GM21786 (cell line): ENCODE measurements around the gene ADAMTS2.
"Not testable (repeated sequence)": the region's sequence is repeated elsewhere in the genome, so short reads cannot be mapped to it uniquely, and the experiment has no call there.

ENCODE experiments used
- ATAC-seq: cut with Tn5 transposase; IDR thresholded peaks from one replicate; pipeline ENCODE4 v1.9.1; 2021; ENCODE audit not compliant: unreplicated experiment

Gene ADAMTS2

GRCh38 chr5:179221196-179221876 is 123.9 kb downstream of the ADAMTS2 start:
- ATAC-seq, result no peak

GRCh38 chr5:179220716-179221115 is 124.5 kb downstream of the ADAMTS2 start:
- ATAC-seq, result no peak

- ATAC-seq, result no peak
Observed at GRCh38 chr5:179219661-179220620, 125.3 kb downstream of the ADAMTS2 start.

- ATAC-seq, result no peak
Observed at GRCh38 chr5:179218943-179219330, 126.3 kb downstream of the ADAMTS2 start.

- no peak for ATAC-seq
Observed at GRCh38 chr5:179217956-179218942, 127.0 kb downstream of the ADAMTS2 start.

DNA sequence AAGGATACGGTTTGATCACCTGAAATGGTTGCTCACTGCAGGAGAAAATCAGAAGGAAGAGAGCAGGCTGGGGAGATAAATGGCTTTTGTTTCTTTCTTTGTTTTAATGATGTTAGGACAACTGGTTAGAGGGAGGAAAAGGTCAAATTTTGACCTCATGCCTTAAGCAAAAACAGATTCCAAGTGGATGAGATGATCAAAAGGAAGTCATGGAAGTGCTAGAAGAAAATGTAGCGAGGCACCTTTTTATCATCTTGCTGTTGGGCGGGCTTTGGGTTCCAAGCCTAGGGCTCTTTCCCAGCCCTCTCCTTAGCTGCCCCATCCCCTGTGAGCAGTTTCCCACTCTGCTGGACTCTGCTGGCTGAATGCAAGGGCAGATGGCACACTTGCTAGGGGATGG is 127.9 kb downstream of the ADAMTS2 start:
- no peak for ATAC-seq

GRCh38 chr5:179216381-179216780 is 128.9 kb downstream of the ADAMTS2 start:
- ATAC-seq, result not testable (repeated sequence)

DNA sequence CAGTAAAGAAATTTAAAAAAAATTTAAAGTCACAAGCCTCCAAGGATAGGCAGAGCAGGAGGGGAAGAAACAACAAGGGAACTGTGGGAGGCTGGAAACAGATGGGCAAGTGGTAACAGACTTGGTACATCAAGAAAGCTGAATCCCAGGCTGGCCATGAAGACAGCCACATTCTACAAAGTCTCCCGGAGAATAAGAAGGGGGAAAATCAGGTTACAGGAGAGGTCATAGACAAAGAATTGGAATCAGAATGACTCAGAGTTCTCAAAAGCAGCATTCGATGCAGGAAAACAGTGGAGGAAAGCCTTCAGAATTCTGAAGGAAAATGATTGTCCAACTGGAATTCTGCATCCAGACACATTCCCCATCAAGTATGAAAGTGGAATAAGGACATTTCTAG is 129.7 kb downstream of the ADAMTS2 start:
- no peak for ATAC-seq

GRCh38 chr5:179214678-179215077 is 130.6 kb downstream of the ADAMTS2 start:
- ATAC-seq, result no peak

- no peak for ATAC-seq
Observed at GRCh38 chr5:179212870-179213269, 132.4 kb downstream of the ADAMTS2 start.

DNA sequence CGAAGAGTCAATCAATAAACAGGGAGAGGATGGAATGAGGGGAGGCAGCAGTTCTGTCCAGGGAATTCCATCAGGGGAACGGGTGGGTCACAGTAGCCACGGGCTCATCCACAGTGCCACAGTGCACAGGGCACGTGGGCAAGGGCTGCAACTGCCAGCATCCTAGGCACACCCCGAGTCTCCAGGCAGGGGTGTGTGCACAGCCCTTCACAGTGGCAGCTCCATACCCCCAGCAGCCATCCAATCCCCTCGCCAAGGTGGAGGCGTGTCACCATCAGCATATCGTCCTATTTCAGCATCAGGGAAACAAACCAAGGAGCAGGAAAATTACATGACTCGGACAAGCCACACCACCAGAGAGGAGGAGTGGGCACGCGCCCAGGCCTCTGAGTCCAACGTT is 133.6 kb downstream of the ADAMTS2 start:
- ATAC-seq, result no peak

DNA sequence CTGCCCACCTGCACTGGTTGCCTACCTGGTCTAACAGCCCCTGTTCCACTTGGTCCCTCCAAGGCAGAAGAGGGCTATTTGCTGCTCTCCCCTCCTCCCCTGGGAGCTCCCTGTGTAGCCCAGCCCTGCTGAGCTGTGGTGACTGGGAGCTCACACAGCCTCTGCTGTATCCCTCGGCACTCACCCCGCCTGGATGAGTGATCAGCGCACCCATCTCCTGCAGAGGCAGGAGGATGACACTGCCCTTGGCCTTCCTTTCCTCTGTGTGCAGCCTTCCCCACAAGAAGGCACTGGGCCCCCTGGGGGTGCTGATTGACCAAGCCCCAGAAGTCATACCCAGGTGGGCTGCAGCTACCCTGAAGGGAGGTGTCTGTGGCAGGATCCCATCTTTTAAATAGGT is 134.2 kb downstream of the ADAMTS2 start:
- no peak for ATAC-seq

GRCh38 chr5:179210478-179210877 is 134.8 kb downstream of the ADAMTS2 start:
- no peak for ATAC-seq

GRCh38 chr5:179209359-179210150 is 135.7 kb downstream of the ADAMTS2 start:
- no peak for ATAC-seq

GRCh38 chr5:179208706-179209358 is 136.4 kb downstream of the ADAMTS2 start:
- ATAC-seq, result no peak

- ATAC-seq, result no peak
Observed at GRCh38 chr5:179207920-179208705, 137.1 kb downstream of the ADAMTS2 start.

DNA sequence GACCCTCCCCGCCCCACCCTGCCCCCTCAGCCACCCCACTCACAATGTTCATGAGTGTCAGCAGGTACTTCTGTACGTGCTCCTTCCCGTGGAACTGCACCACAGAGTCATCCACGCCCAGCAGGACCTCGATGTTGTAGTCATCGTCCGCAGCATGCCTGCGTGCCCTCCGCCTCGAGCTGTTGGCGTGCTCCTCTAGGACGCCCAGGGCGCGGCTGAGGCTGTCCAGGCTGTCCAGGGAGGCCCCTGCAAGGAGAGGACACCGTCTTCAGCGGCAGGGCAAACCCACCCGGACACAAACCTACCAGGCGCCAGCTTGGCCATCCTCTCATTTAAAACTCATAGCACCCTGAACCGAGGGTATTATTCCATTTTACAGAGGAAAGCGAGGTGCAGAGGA is 137.8 kb downstream of the ADAMTS2 start:
- no peak for ATAC-seq

GRCh38 chr5:179206366-179206765 is 138.9 kb downstream of the ADAMTS2 start:
- ATAC-seq, result no peak

GRCh38 chr5:179205277-179205676 is 140.0 kb downstream of the ADAMTS2 start:
- ATAC-seq, result no peak
